ENCODE results near the gene FYB1. TPM values are rescaled to one million over a fixed set of nuclear protein-coding genes. Genes with fewer than 3 reads are reported as not detected.

FYB1 gene
- total and polyA plus RNA-seq, 2 experiments from 2014 or later = 1.1 to 2.4 TPM

GRCh38 chr5:39211773-39212172 lies 7.6 kb downstream of the FYB1 start:
- WGBS (ENCODE audit: low lambda C conversion rate, missing lambda C conversion rate) = 90% methylated on average over 3 of the region's 3 CpGs
- no peak for DNase-seq (ENCODE audit: low spot score)
- Histone ChIP-seq H3K4me2 (no peak overlapping the region), H3K36me3 (replicated peaks; ENCODE audit: insufficient read depth, low read depth) (no peaks in the 10 kb centered on the region), H3K27me3 (no peaks in the 10 kb centered on the region), H3K79me2 (no peaks in the 10 kb centered on the region), H3K9me2 (replicated peaks; ENCODE audit: insufficient read depth) (no peaks in the 10 kb centered on the region), H2AFZ (no peak overlapping the region), H3K9me3 (ENCODE audit: low read depth) (no peaks in the 10 kb centered on the region), H3K4me1 (ENCODE audit: insufficient read depth) (no peaks in the 10 kb centered on the region), H3K27ac (no peak overlapping the region), H3K4me3 (no peak overlapping the region), H4K20me1 (ENCODE audit: insufficient read depth, poor library complexity, severe bottlenecking) (no peaks in the 10 kb centered on the region)
- TF ChIP-seq EZH2 (IDR thresholded peaks at IDR 0.05; ENCODE audit: borderline replicate concordance) (no peak), EZH2phosphoT487 (IDR thresholded peaks at IDR 0.05; ENCODE audit: low read depth, severe bottlenecking, unreplicated experiment) (no peak), CTCF (IDR thresholded peaks at IDR 0.05; ENCODE audit: poor library complexity) (no peak)

- no peaks in the 10 kb centered on the region for H3K36me3 ChIP-seq (replicated peaks; ENCODE audit: insufficient read depth, low read depth)
- H3K4me3 ChIP-seq = no peak overlapping the region
- no peak for DNase-seq (ENCODE audit: low spot score)
- no peaks in the 10 kb centered on the region for H3K79me2 ChIP-seq
- H3K27ac ChIP-seq = no peak overlapping the region
- no peak overlapping the region for H3K4me2 ChIP-seq
- WGBS (ENCODE audit: low lambda C conversion rate, missing lambda C conversion rate) = 93% methylated on average over 9 of the region's 10 CpGs
- H3K9me2 ChIP-seq (replicated peaks; ENCODE audit: insufficient read depth) = no peaks in the 10 kb centered on the region
- TF ChIP-seq EZH2phosphoT487 (IDR thresholded peaks at IDR 0.05; ENCODE audit: low read depth, severe bottlenecking, unreplicated experiment) (no peak), EZH2 (IDR thresholded peaks at IDR 0.05; ENCODE audit: borderline replicate concordance) (no peak), CTCF (IDR thresholded peaks at IDR 0.05; ENCODE audit: poor library complexity) (no peak)
- H3K4me1 ChIP-seq (ENCODE audit: insufficient read depth) = no peaks in the 10 kb centered on the region
- no peak overlapping the region for H2AFZ ChIP-seq
- H3K9me3 ChIP-seq (ENCODE audit: low read depth) = no peaks in the 10 kb centered on the region
- H3K27me3 ChIP-seq = no peaks in the 10 kb centered on the region
- no peaks in the 10 kb centered on the region for H4K20me1 ChIP-seq (ENCODE audit: insufficient read depth, poor library complexity, severe bottlenecking)
Observed at GRCh38 chr5:39209924-39210323, 9.4 kb downstream of the FYB1 start.

GRCh38 chr5:39208471-39208870 lies 10.9 kb downstream of the FYB1 start:
- H3K79me2 ChIP-seq = no peaks in the 10 kb centered on the region
- no peaks in the 10 kb centered on the region for H3K36me3 ChIP-seq (replicated peaks; ENCODE audit: insufficient read depth, low read depth)
- H3K27ac ChIP-seq = no peak overlapping the region
- TF ChIP-seq EZH2 (IDR thresholded peaks at IDR 0.05; ENCODE audit: borderline replicate concordance) (no peak), CTCF (IDR thresholded peaks at IDR 0.05; ENCODE audit: poor library complexity) (no peak), EZH2phosphoT487 (IDR thresholded peaks at IDR 0.05; ENCODE audit: low read depth, severe bottlenecking, unreplicated experiment) (no peak)
- H3K4me3 ChIP-seq = no peak overlapping the region
- no peak overlapping the region for H2AFZ ChIP-seq
- WGBS (ENCODE audit: low lambda C conversion rate, missing lambda C conversion rate) = 92% methylated on average over 8 of the region's 8 CpGs
- H3K27me3 ChIP-seq = no peaks in the 10 kb centered on the region
- no peak for DNase-seq (ENCODE audit: low spot score)
- no peak overlapping the region for H3K4me2 ChIP-seq
- H3K9me2 ChIP-seq (replicated peaks; ENCODE audit: insufficient read depth) = no peaks in the 10 kb centered on the region
- no peaks in the 10 kb centered on the region for H3K4me1 ChIP-seq (ENCODE audit: insufficient read depth)
- no peaks in the 10 kb centered on the region for H3K9me3 ChIP-seq (ENCODE audit: low read depth)
- no peaks in the 10 kb centered on the region for H4K20me1 ChIP-seq (ENCODE audit: insufficient read depth, poor library complexity, severe bottlenecking)
